ENCODE data around the gene DFFA. TPM values are rescaled to one million over a fixed set of nuclear protein-coding genes. Genes with fewer than 3 reads are reported as not detected.
"Not testable (repeated sequence)": the region's sequence is repeated elsewhere in the genome, so short reads cannot be mapped to it uniquely, and the experiment has no call there.

DFFA gene
- total and polyA plus RNA-seq, 8 donors = 37.6 to 45.6 (median 42.3) TPM

GRCh38 chr1:10474613-10475507 lies 2.5 kb upstream of the DFFA start, which contains the start of gene PEX14:
Gene PEX14 (plus strand): TSS chr1:10474950. CDS start chr1:10474967, 17 bp downstream.
- TF ChIP-seq CTCF (IDR thresholded peaks at IDR 0.05) = no peak
- intact Hi-C loops (cut with DNase I) = no loop called here
- Histone ChIP-seq H3K4me3 (peak within 1 kb of the TSS; percentile 91 to 94), H3K36me3 (no peaks in the 10 kb centered on the region), H3K9me3 (no peaks in the 10 kb centered on the region), H3K4me1 (peaks cover 0 to 50% of the 10 kb centered on the region in 2 donors), H3K27me3 (no peaks in the 10 kb centered on the region), H3K27ac (peak within 1 kb of the TSS; percentile 72 to 75)
- ATAC-seq = peak; percentile 92
- DNase-seq = peak; percentile 76 to 94 (median 88)

- H3K9me3 ChIP-seq; intact Hi-C loops (cut with DNase I); DNase-seq; H3K36me3 ChIP-seq; ATAC-seq; H3K27me3 ChIP-seq: not testable (repeated sequence)
- Histone ChIP-seq H3K27ac (peak overlapping the region in 1 of 2 donors; percentile 75), H3K4me3 (peak overlapping the region; percentile 91 to 94), H3K4me1 (peaks cover 0 to 50% of the 10 kb centered on the region in 2 donors)
Measured at GRCh38 chr1:10474309-10474612, 1.9 kb upstream of the DFFA start.

- Histone ChIP-seq H3K4me1 (peaks cover 0 to 50% of the 10 kb centered on the region in 2 donors), H3K27me3 (no peaks in the 10 kb centered on the region), H3K36me3 (peaks cover 0 to 12% of the 10 kb centered on the region in 2 donors), H3K27ac (peak overlapping the region in 1 of 2 donors; percentile 63), H3K4me3 (peak overlapping the region in 1 of 2 donors; percentile 91), H3K9me3 (no peaks in the 10 kb centered on the region)
- ATAC-seq (no peak), DNase-seq (no peak)
- TF ChIP-seq CTCF (IDR thresholded peaks at IDR 0.05) = no peak
- intact Hi-C loops (cut with DNase I) = no loop called here
Measured at GRCh38 chr1:10473145-10473765, 926 bp upstream of the DFFA start.

GRCh38 chr1:10471411-10472219 lies 714 bp downstream of the DFFA start:
- DNase-seq (no peak), ATAC-seq (no peak)
- no peaks in the 10 kb centered on the region for H3K9me3 ChIP-seq
- H3K27ac ChIP-seq = peak overlapping the region; percentile 60 to 63
- H3K4me1 ChIP-seq = peaks cover 0 to 41% of the 10 kb centered on the region in 2 donors
- peaks cover 0 to 28% of the 10 kb centered on the region in 2 donors for H3K36me3 ChIP-seq
- peak overlapping the region; percentile 91 to 92 for H3K4me3 ChIP-seq
- intact Hi-C loops (cut with DNase I) = no loop called here
- TF ChIP-seq CTCF (IDR thresholded peaks at IDR 0.05) = no peak
- no peaks in the 10 kb centered on the region for H3K27me3 ChIP-seq

- Histone ChIP-seq H3K4me3 (no peak overlapping the region), H3K27me3 (no peaks in the 10 kb centered on the region), H3K4me1 (peaks cover 0 to 25% of the 10 kb centered on the region in 2 donors), H3K36me3 (peaks cover 0 to 44% of the 10 kb centered on the region in 2 donors), H3K27ac (no peak overlapping the region), H3K9me3 (no peaks in the 10 kb centered on the region)
- intact Hi-C loops (cut with DNase I) = no loop called here
- no peak for TF ChIP-seq CTCF (IDR thresholded peaks at IDR 0.05)
- ATAC-seq (no peak), DNase-seq (no peak)
Measured at GRCh38 chr1:10470043-10470442, 2.3 kb downstream of the DFFA start.
